ENCODE results near the gene C20orf144. TPM values are rescaled to one million over a fixed set of nuclear protein-coding genes. Genes with fewer than 3 reads are reported as not detected.
A peak's percentile ranks its signal among the peaks of the same experiment; 100 is the strongest.

C20orf144 gene
- total and polyA plus RNA-seq, 9 of the 15 experiments (the other 6 are each of a cell fraction or from before 2014, with no cell fraction given) = 0.04 to 0.23 (median 0.11) TPM; not detected in 2

DNA sequence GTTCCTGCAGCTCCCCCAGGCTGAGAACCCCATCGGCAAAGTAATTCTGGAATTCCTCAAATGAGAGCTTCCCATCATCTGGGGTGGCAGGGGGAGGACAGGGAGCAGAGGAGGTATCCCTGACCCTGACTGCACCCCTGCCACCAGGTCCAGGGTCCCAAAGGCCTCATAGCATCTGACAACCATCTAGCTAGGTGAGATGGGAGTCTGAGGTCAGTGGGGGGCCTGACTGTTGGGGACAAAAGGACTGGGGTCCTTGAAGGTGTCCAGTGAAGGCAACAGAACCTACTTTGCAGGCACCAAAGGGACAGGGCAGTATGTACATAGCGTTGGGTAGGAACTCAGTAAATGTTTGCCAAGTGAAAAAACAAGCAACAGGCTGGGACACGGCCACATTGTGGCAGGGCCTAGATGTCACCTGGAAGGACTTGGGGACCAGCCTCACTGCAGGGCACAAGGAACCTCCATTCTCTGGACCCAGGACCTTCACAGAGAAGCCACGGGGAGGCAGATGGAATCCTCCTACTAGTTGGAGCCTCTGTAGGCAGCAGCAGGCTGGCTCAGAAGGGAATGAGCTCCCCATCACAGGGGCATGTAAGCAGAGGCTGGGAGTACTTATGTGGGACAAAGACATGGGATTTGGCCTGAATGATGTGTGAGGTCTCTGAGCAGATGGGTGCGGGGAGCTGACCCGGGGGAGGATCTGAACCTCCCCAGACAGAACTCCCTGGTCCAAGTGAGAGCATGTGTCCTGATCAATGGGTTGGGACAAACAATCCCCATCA lies 8.8 kb downstream of the C20orf144 start (continued):
- TF ChIP-seq, protein P1, sequence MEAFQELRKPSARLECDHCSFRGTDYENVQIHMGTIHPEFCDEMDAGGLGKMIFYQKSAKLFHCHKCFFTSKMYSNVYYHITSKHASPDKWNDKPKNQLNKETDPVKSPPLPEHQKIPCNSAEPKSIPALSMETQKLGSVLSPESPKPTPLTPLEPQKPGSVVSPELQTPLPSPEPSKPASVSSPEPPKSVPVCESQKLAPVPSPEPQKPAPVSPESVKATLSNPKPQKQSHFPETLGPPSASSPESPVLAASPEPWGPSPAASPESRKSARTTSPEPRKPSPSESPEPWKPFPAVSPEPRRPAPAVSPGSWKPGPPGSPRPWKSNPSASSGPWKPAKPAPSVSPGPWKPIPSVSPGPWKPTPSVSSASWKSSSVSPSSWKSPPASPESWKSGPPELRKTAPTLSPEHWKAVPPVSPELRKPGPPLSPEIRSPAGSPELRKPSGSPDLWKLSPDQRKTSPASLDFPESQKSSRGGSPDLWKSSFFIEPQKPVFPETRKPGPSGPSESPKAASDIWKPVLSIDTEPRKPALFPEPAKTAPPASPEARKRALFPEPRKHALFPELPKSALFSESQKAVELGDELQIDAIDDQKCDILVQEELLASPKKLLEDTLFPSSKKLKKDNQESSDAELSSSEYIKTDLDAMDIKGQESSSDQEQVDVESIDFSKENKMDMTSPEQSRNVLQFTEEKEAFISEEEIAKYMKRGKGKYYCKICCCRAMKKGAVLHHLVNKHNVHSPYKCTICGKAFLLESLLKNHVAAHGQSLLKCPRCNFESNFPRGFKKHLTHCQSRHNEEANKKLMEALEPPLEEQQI (IDR thresholded peaks at IDR 0.05) = no peak

DNA sequence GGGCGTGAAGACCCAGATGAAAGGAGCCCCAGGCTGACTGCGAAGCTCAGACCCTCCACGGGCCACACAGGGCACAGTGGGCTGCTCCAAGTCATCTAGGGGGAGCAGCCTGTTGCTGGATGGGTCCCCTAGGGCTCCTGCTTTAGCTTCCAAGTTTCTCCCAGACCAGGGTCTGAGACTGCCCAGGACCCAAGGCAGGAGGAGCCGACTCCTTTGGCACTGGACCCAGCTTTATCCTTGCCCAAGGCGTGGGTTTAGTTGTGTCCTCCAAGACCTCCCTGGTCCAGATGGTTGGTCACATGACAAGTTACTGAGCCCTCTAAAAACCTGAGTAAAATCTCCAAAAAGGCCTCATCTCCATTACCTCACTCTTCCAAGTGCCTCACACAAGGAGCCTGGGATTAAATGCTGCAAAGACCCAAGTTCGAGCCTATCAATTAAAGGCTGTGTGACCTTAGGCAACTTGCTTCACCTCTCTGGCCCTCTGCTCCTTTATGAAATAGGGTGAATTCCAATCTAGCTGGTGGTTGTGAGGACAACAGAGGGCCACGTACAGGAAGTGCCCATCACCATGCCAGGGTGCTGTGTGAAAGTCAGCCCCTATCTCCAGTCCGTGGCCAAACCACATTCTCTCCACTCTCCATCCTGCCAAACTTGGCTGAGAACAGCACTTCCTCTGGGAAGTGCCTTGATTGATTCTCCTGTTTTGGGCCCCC lies 9.6 kb downstream of the C20orf144 start:
- ATAC-seq (no peak), DNase-seq (ENCODE audit: extremely low read depth in 1 of 4, low spot score in 3 of 4) (no peak), FAIRE-seq (peak; percentile 11)
- CTCF ChIA-PET (ENCODE audit: low intra/inter-chr PET ratio) = no interaction called here
- Histone ChIP-seq H3K4me2 (ENCODE audit: insufficient read depth, low read length) (no peak overlapping the region), H2AFZ (ENCODE audit: low read depth, low read length) (no peak overlapping the region), H3K36me3 (ENCODE audit: control insufficient read depth, insufficient read depth, low read length) (peaks cover 63% of the 10 kb centered on the region), H3K27me3 (ENCODE audit: control insufficient read depth in 2 of 2, insufficient read depth in 2 of 2, low read length in 2 of 2) (no peaks in the 10 kb centered on the region), H3K9ac (ENCODE audit: insufficient read depth in 1 of 2, low read depth in 2 of 2, low read length in 2 of 2) (peak overlapping the region in 1 of 2 experiments; percentile 99; a peak in 1 of 4 replicates), H3K9me3 (replicated peaks; ENCODE audit: control insufficient read depth, insufficient read depth, low read depth, low read length) (no peaks in the 10 kb centered on the region), H3K27ac (ENCODE audit: extremely low read depth, low read depth, low read length) (no peak overlapping the region), H3K4me1 (replicated peaks in 1 of 2; ENCODE audit: control insufficient read depth in 2 of 2, insufficient read depth in 2 of 2, low read length in 2 of 2) (peaks cover 17 to 61% of the 10 kb centered on the region in 2 experiments), H3K4me3 (peak overlapping the region; percentile 86; the same call in 1 of the 2 replicates), H4K20me1 (replicated peaks; ENCODE audit: control insufficient read depth, insufficient read depth, low read length) (peaks cover 7% of the 10 kb centered on the region; the same call in 1 of the 2 replicates), H3K79me2 (ENCODE audit: control insufficient read depth, insufficient read depth, low read length) (peaks cover 34% of the 10 kb centered on the region), H3K9me1 (ENCODE audit: control insufficient read depth, insufficient read depth, low read length) (peaks cover 5% of the 10 kb centered on the region)
- intact Hi-C loops (cut with micrococcal nuclease) (no loop called here), in situ Hi-C loops (cut with MboI) (no loop called here)
- BruUV-seq (replicated peaks) = TSS peak; percentile 48
- 86% methylated on average over 8 of the region's 8 CpGs for WGBS (ENCODE audit: insufficient coverage, low coverage, missing lambda C conversion rate)
- POLR2A ChIA-PET = interaction anchor here (0.6 to 1.9 kb wide), 5 partner anchors 8 to 219 kb away, joined by 3 to 25 read pairs (median 3); no protein-coding TSS in a partner anchor
- no peak for TF ChIP-seq TEAD4 (IDR thresholded peaks at IDR 0.05; ENCODE audit: low read length)
- TF ChIP-seq TEAD4 (CRISPR knock-in tag; IDR thresholded peaks at IDR 0.05; ENCODE audit: borderline replicate concordance) = no peak
- TF ChIP-seq, protein P2, sequence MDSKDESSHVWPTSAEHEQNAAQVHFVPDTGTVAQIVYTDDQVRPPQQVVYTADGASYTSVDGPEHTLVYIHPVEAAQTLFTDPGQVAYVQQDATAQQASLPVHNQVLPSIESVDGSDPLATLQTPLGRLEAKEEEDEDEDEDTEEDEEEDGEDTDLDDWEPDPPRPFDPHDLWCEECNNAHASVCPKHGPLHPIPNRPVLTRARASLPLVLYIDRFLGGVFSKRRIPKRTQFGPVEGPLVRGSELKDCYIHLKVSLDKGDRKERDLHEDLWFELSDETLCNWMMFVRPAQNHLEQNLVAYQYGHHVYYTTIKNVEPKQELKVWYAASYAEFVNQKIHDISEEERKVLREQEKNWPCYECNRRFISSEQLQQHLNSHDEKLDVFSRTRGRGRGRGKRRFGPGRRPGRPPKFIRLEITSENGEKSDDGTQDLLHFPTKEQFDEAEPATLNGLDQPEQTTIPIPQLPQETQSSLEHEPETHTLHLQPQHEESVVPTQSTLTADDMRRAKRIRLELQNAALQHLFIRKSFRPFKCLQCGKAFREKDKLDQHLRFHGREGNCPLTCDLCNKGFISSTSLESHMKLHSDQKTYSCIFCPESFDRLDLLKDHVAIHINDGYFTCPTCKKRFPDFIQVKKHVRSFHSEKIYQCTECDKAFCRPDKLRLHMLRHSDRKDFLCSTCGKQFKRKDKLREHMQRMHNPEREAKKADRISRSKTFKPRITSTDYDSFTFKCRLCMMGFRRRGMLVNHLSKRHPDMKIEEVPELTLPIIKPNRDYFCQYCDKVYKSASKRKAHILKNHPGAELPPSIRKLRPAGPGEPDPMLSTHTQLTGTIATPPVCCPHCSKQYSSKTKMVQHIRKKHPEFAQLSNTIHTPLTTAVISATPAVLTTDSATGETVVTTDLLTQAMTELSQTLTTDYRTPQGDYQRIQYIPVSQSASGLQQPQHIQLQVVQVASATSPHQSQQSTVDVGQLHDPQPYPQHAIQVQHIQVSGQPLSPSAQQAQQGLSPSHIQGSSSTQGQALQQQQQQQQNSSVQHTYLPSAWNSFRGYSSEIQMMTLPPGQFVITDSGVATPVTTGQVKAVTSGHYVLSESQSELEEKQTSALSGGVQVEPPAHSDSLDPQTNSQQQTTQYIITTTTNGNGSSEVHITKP (IDR thresholded peaks at IDR 0.05; ENCODE audit: partially characterized antibody) = peak; percentile 25
- TF ChIP-seq RCOR1 (IDR thresholded peaks at IDR 0.05; ENCODE audit: borderline replicate concordance in 1 of 2, low read depth in 2 of 2, low read length in 2 of 2) = peak in 1 of 2 experiments; percentile 52; a peak in 1 of 4 replicates
- TF ChIP-seq ILF3 (IDR thresholded peaks at IDR 0.05; ENCODE audit: borderline replicate concordance) = no peak

All from K562 (cell line).